Stimulated activated CD4-positive, alpha-beta T cell treated with anti-CD3 and anti-CD28 coated beads, Interleukin-15, amount 100 ng/mL, for 24 hours (primary cell): ENCODE results near the gene RNF25.
A peak's percentile ranks its signal among the peaks of the same experiment; 100 is the strongest.

Experiments used
- DNase-seq: peaks from one replicate; pipeline ENCODE4 v3.0.0-alpha.2; 2020

RNF25 gene

GRCh38 chr2:218671097-218671653 lies 627 bp downstream of the RNF25 start:
- DNase-seq, result no peak

DNA sequence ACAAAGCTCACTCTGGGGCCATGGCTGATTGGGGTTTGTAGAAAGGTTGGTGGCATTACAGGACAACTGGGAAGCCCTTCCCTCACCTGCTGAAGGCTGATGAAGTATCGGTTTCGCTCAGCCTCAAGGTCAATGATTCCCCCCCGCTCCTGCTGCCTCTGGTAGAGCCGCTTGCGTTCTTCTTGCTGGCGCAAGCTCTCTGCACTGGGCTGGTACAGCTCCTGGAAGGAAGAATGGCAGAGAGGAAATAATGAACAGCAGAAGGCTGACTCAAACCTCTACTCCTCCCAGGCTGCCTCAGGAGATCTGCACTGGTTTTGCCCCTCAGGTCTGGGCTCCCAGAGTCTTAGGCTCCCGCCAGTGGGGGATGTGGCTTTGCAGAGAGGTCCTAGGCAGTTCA lies 7.1 kb downstream of the RNF25 start:
- DNase-seq, result no peak

DNA sequence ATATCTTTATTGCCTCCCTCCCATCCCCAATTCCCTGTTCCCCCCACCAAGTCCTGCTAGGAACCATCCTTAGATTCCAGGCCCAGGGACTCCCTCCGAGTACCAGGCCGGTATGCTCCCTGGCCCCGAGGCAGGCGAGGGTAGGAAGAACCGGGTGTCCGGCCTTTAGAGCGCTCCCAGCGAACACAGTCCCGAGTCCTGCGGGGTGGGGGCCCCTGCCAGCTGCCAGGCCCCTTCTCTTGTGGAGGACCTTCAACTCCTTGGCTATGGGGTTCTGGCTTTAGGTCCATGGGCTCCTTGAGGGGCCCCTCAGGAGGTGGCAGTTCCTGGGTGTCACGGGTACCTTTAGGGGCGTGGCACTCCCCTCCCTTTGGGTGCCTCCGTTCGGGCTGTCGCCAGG lies 7.9 kb downstream of the RNF25 start:
- no peak for DNase-seq

- DNase-seq, result no peak
Measured at GRCh38 chr2:218662827-218663226, 9.0 kb downstream of the RNF25 start.

- DNase-seq, result no peak
Measured at GRCh38 chr2:218662377-218662776, 9.4 kb downstream of the RNF25 start.

DNA sequence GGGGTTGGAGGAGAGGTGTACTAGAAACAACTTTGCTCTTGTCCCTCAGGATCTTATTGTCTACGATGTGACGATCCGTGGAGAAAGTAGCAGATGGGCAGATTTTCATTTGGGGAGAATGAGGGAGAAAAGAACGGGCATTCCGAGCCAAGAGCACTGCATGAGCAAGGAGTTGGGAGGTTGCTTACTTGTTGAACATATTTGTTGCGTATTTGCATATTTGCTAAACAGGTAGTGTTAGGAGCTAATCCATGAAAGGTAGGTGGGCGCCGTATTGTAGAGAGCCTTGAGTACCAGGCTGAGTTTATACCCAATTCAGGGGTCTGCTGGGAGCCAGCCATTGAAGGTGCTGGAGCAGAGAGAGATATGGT lies 11.8 kb downstream of the RNF25 start:
- no peak for DNase-seq

DNA sequence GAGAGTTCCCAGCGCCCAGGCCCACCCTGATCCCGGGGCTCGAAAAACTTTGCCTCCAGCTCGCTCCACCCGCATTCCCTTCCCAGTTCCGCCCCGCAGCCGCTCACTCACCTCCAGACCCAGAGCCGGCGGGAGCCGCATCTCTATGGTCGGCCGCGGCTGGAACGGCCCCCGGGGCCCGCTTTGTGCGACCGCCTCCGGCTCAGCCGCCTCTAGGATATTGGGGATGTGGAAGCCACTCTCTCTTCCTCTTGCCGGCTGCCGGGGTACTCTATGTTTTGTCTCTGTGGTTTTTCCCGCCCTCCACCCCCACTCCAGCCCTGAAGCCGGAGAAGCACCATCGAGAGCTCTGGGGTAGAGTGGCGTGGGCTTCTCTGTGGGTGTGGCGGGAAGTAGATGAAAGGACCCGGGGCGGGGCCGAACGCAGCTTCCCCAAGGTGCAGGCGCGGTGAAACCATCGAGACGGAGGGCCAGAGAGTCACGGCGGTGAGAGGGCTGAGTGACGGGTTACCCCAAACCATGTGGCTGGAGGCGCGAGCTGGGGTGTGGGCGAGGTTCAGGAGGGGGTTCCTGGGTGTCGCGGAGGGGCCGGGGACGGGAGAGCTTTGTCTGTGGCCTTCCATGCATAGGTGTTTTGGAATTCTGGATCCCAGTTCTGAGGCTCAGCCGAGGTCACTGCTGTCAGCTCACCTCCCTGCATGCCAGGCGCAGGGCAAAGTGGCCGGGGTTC lies 12.4 kb downstream of the RNF25 start, which contains the start of the genes BCS1L and ZNF142:
TSS of gene BCS1L (plus strand) at position 426 of the 730 bp plus-strand sequence. CDS start 1,305 bp downstream, outside the sequence.
TSS of gene ZNF142 (minus strand) at position 366 of the 730 bp plus-strand sequence. CDS start 3,194 bp downstream, outside the sequence.
- DNase-seq, result peak; percentile 98

GRCh38 chr2:218658671-218659257 lies 13.0 kb downstream of the RNF25 start:
- DNase-seq, result peak; percentile 69

GRCh38 chr2:218655751-218656150 lies 16.1 kb downstream of the RNF25 start:
- no peak for DNase-seq

DNA sequence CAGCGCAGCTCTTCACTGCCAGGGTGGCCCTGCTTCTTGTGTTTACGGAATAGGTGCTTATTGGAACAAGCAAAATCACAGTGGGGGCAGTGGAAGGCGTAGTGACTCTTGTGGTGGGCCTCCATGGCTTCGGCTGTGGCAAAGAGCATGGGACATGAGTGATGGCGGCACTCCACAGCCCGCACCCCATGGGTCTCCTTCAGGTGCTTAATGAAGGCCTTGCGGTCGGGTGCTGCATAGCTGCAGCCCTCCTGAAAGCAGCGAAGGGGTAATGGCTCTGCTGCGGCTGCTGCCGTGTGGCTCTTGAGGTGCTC lies 23.1 kb downstream of the RNF25 start:
- DNase-seq, result no peak

GRCh38 chr2:218648088-218648786 lies 23.6 kb downstream of the RNF25 start:
- DNase-seq, result peak; percentile 60

GRCh38 chr2:218645126-218645525 lies 26.7 kb downstream of the RNF25 start:
- DNase-seq, result no peak

GRCh38 chr2:218644721-218645120 lies 27.1 kb downstream of the RNF25 start:
- DNase-seq, result no peak

GRCh38 chr2:218643751-218644310 lies 28.0 kb downstream of the RNF25 start:
- DNase-seq, result no peak

- DNase-seq, result no peak
Measured at GRCh38 chr2:218642786-218643185, 29.0 kb downstream of the RNF25 start.

GRCh38 chr2:218642121-218642656 lies 29.6 kb downstream of the RNF25 start:
- no peak for DNase-seq

DNA sequence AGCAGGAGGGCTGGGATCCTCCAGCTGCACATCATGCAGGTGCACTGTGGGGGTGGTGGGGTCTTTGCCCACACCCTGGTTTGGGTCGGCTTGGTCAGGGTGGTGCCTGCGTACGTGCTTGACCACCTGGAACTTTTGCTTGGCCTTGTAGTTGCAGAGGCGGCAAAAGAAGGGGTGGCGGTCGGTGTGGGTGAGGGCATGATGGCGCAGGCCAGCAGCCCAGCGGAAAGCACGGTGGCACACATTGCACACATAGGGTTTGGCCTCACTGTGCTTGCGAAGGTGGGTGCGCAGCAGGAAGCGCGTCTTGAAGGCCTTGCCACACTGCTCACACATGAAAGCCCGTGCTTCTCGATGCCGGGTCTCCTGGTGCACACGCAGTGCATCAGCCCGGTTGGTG lies 33.4 kb downstream of the RNF25 start:
- DNase-seq, result no peak

DNA sequence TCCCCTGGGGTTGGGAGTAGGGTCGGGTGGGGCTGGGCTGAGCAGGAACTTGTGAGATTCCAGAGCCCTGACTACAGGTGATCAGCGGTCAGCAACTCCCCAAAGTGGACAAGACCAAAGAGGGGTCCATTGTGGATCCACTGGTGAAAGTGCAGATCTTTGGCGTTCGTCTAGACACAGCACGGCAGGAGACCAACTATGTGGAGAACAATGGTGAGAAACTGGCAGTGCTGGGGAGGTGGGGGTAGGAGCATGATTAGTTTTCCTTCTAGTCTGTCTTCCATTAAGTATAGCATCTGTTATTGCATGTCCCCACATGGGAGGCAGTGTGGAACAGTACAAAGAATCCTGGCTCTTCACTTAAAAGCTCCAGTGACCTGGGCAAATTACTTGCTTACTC lies 36.1 kb downstream of the RNF25 start:
- no peak for DNase-seq

DNA sequence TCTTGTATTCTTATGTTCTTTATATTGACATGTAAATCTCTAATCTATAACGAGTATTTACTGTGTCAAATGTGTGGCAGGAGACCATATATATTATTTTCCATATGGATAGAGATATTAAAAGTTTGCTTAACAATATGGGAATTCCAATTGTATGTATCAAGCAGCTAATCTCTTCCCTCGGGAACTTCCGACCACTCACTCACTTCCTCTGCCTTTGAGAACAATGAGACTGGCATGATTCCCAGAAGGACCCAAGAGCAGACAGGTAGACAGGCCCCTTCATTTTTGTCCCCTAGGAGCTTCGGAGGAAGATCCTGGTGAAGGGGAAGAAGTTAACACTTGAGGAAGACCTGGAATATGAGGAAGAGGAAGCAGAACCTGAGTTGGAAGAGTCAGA lies 40.0 kb downstream of the RNF25 start:
- no peak for DNase-seq

DNA sequence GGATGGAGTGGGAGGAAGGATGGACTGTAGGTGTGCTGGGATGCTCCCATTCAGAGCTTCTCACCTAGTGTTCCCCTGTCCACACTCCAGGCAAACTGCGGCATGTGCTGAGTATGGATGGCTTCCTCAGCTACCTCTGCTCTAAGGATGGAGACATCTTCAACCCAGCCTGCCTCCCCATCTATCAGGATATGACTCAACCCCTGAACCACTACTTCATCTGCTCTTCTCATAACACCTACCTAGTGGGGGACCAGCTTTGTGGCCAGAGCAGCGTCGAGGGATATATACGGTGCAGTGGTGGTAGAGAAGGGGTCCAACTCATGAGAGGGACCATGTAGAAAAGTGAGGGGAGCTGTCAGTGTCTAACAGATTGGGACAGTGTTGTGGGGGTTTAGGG lies 43.9 kb downstream of the RNF25 start:
- no peak for DNase-seq

GRCh38 chr2:218626369-218626768 lies 45.4 kb downstream of the RNF25 start:
- no peak for DNase-seq

DNA sequence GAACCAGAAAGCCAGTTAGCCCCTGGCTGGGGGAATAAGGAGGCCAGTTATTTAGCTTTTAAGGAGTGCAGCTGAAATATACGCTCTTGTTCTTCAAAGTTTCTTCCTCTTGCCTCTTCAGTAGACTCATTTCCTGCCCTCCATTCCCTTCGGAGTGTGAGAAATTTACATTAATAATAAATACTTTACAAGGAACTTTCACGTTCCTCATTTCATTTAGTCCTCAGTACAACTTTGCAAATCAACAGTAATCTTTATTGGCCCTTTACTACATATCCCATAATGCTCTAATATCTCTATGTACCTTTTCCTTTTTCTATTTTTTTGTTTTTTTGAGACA lies 48.5 kb downstream of the RNF25 start:
- DNase-seq, result no peak

- no peak for DNase-seq
Measured at GRCh38 chr2:218622606-218623365, 49.0 kb downstream of the RNF25 start.
